Measurements from ENCODE around the gene ANKUB1. TPM values are rescaled to one million over a fixed set of nuclear protein-coding genes. Genes with fewer than 3 reads are reported as not detected.
A peak's percentile ranks its signal among the peaks of the same experiment; 100 is the strongest.

The ANKUB1 gene
- total RNA-seq, 1 donor from 2014 or later, result not detected

GRCh38 chr3:149744606-149745005 lies 47.7 kb downstream of the ANKUB1 start:
- intact Hi-C loops (cut with DNase I), result no loop called here
- H3K27ac ChIP-seq, result no peak overlapping the region
- DNase-seq, result no peak
- no peak for ATAC-seq
- no peaks in the 10 kb centered on the region for H3K4me1 ChIP-seq
- no peaks in the 10 kb centered on the region for H3K27me3 ChIP-seq
- no peaks in the 10 kb centered on the region for H3K9me3 ChIP-seq
- H3K36me3 ChIP-seq, result peaks cover 84% of the 10 kb centered on the region
- H3K4me3 ChIP-seq, result no peak overlapping the region
- TF ChIP-seq CTCF (IDR thresholded peaks at IDR 0.05), result no peak

- peaks cover 84% of the 10 kb centered on the region for H3K36me3 ChIP-seq
- H3K9me3 ChIP-seq, result no peaks in the 10 kb centered on the region
- no peak for ATAC-seq
- intact Hi-C loops (cut with DNase I), result no loop called here
- H3K27ac ChIP-seq, result no peak overlapping the region
- H3K4me1 ChIP-seq, result no peaks in the 10 kb centered on the region
- no peaks in the 10 kb centered on the region for H3K27me3 ChIP-seq
- TF ChIP-seq CTCF (IDR thresholded peaks at IDR 0.05), result no peak
- no peak overlapping the region for H3K4me3 ChIP-seq
- no peak for DNase-seq
These were observed 48.2 kb downstream of the ANKUB1 start for GRCh38 chr3:149744151-149744550.

GRCh38 chr3:149739396-149739795 lies 53.0 kb downstream of the ANKUB1 start:
- intact Hi-C loops (cut with DNase I), result no loop called here
- Histone ChIP-seq H3K27me3 (no peaks in the 10 kb centered on the region), H3K4me1 (peaks cover 16% of the 10 kb centered on the region), H3K4me3 (no peak overlapping the region), H3K9me3 (no peaks in the 10 kb centered on the region), H3K27ac (no peak overlapping the region), H3K36me3 (peaks cover 46% of the 10 kb centered on the region)
- ATAC-seq, result no peak
- no peak for TF ChIP-seq CTCF (IDR thresholded peaks at IDR 0.05)
- DNase-seq, result no peak

GRCh38 chr3:149738876-149739275 lies 53.5 kb downstream of the ANKUB1 start:
- H3K36me3 ChIP-seq, result peaks cover 43% of the 10 kb centered on the region
- H3K4me3 ChIP-seq, result no peak overlapping the region
- ATAC-seq (no peak), DNase-seq (no peak)
- H3K4me1 ChIP-seq, result peaks cover 16% of the 10 kb centered on the region
- H3K27ac ChIP-seq, result no peak overlapping the region
- intact Hi-C loops (cut with DNase I), result no loop called here
- H3K9me3 ChIP-seq, result no peaks in the 10 kb centered on the region
- no peak for TF ChIP-seq CTCF (IDR thresholded peaks at IDR 0.05)
- no peaks in the 10 kb centered on the region for H3K27me3 ChIP-seq

GRCh38 chr3:149736953-149737205 lies 55.5 kb downstream of the ANKUB1 start:
- TF ChIP-seq CTCF (IDR thresholded peaks at IDR 0.05), result no peak
- Histone ChIP-seq H3K36me3 (peaks cover 35% of the 10 kb centered on the region), H3K27ac (peak overlapping the region; percentile 45), H3K4me3 (no peak overlapping the region), H3K9me3 (no peaks in the 10 kb centered on the region), H3K4me1 (peaks cover 16% of the 10 kb centered on the region), H3K27me3 (no peaks in the 10 kb centered on the region)
- DNase-seq, result no peak
- intact Hi-C loops (cut with DNase I), result no loop called here
- no peak for ATAC-seq

- H3K9me3 ChIP-seq, result no peaks in the 10 kb centered on the region
- no peak overlapping the region for H3K4me3 ChIP-seq
- no peak for TF ChIP-seq CTCF (IDR thresholded peaks at IDR 0.05)
- ATAC-seq (peak; percentile 87), DNase-seq (no peak)
- H3K36me3 ChIP-seq, result peaks cover 30% of the 10 kb centered on the region
- peak overlapping the region; percentile 45 for H3K27ac ChIP-seq
- H3K4me1 ChIP-seq, result peaks cover 16% of the 10 kb centered on the region
- no peaks in the 10 kb centered on the region for H3K27me3 ChIP-seq
- intact Hi-C loops (cut with DNase I), result no loop called here
These were observed 56.0 kb downstream of the ANKUB1 start for GRCh38 chr3:149736175-149736952.
